NCI-H2107 (cell line): Measurements from ENCODE around the gene TM4SF4.

Experiments used
- DNase-seq: peaks from one replicate; lab custom pipeline; 2025; lab: John Stamatoyannopoulos, UW

TM4SF4 gene

DNA sequence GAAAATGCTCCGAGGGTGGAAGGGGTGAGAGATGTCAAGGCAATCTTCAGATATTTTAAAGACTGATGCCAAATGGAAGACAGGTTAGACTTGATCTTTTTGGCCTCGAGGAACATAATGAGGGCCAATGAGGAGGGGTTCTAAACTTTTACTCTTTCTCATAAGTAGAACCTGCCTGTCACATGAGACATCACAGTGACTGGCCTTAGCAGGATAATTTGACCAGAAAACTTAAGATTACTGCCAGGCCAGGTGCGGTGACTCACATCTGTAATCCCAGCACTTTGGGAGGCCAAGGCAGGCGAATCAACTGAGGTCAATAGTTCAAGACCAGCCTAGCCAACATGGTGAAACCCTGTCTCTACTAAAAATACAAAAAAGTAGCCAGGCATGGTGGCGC, 12.2 kb downstream of the TM4SF4 start:
- DNase-seq: no peak

DNA sequence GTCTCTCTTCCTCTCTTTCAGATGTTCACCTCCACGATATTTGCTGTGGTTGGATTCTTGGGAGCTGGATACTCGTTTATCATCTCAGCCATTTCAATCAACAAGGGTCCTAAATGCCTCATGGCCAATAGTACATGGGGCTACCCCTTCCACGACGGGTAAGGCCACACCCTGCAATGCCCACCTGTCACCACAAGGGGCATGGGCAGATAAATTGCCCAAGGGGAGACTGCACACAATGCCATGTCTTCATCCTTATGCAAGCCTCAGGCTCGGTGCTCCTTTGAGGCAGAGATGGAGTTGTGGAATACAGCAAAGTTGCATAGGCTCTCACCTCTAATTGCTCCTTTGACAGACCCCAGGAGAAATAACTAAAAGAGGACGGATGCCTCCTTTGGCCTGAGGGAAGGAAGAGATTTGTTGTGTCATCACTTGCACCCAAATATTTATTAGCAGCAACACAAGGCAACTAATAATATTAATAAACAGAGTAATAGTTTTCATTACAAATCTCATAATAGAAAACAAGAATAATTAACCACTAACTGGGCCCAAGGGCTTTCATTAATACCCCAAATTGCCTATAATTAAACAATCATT, 13.2 kb downstream of the TM4SF4 start:
- DNase-seq: no peak

DNA sequence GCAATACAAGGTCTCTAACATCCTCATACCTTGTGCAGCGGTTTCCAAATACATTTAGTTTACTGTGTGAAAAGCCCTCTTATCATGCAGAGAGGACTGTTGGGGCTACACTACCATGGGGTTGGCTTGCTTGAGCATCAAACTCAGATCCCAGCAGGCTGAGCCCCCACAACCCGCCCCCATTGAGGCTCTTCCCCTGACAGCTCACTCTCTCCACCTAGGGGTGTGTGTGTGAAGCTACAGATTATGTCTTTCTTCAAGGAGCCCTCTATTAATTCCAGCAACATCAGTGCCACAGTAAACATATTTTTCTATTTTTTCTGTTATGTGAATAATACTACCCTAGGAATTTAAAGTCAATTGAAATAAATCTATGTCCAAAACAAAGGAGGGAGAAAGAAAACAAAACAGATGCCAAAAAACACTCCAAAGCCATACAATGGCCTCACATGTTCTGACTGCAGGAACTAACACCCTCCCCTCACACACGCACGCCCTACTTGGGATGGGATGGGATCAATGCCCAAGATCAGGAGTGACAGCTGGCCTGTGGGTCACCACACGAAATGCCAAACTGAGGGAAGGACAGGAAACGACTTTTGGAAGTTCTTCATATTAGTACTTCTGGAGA, 14.7 kb downstream of the TM4SF4 start:
- DNase-seq: no peak

DNA sequence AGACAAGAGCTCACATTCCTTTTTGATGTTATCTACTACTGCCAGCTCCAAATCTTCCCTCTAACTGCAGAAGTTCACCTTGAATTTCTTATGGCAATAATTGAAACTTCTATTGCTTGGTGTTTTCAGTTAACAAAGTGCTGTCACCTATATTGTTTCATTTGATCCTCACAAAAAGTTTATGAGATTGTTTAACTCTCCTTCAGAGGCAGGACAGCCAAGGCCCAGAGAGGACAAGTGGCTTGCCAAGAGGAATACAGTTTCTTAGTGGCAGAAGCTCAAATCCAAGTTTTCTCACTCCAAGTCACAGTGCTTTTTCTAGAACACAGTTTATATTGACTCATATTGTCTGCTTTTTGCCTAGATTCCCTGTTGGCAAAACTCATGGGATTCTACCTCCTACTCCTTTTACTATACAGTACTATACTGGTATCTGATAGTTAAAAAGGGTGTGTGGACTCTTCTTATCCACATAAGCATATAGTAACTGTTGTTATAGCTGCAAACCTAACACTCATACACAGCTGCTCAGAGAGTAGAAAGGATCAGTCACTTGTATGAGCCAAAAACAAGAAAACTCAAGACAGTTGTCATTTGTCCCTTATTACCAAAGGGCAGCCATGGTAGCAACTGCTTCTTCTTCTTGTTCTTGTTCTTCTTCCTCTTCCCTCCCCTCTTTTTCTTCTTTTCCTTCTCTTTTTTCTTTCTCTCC, 15.9 kb downstream of the TM4SF4 start:
- no peak for DNase-seq

DNA sequence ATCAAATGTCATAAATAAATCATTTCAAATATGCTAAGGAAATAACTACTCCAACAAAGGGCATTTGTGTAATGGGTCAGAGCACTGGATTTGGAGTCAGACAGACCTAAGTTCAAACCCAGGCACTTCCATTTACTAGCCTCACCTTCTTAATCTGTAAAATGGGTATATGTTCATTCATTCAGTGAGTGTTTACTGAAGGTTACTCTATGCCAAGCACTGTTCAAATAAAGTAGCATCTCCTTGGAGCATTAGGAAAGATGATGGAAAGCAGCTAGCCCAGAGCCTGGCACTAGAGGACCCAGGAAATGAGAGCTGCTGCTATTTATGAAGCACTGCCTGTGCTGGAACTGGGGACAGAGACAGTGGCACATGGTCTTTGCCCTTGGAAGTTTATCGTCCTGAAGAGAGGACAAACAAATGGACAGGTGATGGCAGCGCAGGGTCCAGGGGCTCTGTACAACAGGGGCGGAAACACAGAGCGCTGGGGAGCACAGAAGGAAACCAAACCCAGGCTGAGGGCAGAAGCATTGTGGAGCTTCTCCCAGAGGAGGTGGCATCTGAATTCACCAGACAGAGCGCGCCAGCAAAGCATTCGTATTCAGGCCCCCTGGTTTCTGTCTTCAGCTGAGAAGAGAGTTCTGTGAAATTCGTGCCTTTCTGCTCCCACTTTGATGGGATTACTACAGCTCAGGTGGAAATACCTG, 19.0 kb downstream of the TM4SF4 start:
- no peak for DNase-seq

DNA sequence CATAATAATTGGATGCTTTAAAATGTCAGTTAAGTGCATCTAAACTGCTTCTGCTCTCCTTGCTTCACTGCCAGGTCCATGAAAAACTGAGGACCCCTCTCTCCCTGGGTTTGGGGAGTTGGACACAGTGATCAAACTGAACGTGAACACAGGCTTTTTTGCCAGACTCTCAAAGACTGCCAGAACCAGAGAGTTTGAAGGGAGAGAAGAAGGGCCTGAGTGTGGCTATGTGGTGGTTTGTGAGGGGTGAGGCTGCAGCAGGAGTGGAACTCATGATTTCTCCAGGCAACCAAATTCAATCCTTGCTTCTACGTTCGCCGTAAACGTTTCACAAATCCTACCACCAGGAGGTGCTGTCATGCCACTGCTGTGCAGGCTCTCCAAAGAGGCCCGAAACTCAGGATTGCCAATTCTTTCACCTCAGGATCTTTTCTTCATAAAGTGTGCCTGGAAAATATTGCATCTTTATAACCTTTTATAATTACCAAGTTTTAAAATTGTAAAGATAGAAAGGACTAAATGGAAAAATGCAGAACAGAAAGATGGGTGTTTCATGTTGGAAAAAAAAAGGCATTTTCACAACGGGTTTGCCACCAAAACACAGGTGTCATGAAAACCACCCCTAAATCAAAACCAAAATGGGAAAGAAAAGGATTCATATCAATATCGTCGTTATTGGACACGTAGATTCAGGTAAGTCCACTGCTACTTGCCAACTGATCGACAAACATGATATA, 19.7 kb downstream of the TM4SF4 start:
- peak; percentile 24 for DNase-seq

DNA sequence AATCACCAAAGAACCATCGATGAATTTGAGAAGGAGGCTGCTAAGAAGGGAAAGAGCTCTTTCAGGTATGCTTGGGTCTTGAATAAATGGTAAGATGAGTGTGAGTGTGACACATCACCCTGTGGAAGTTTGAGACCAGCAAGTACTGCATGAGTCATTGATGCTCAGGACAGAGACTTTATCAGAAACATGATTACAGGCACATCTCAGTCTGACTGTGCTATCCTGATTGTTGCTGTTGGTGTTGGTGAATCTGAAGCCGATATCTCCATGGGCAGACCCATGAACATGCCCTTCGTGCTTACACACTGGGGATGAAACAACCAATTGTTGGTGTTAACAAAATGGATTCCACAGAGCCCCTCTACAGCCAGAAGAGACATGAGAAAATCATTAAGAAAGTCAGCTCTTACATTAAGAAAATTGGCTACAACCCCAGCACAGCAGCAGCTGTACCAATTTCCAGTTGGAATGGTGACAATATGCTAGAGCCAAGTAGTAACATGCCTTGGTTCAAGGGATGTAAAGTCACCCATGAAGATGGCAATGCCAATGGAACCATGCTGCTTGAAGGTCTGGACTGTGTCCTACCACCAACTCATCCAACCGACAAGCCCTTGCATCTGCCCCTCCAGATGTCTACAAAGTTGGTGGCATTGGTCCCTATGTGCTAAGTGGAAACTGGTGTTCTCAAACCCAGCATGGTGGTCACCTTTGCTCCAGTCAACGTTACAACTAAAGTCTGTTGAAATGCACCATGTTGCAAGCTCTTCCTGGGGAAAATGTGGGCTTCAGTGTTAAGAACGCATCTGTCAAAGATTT, 20.5 kb downstream of the TM4SF4 start:
- DNase-seq: no peak

DNA sequence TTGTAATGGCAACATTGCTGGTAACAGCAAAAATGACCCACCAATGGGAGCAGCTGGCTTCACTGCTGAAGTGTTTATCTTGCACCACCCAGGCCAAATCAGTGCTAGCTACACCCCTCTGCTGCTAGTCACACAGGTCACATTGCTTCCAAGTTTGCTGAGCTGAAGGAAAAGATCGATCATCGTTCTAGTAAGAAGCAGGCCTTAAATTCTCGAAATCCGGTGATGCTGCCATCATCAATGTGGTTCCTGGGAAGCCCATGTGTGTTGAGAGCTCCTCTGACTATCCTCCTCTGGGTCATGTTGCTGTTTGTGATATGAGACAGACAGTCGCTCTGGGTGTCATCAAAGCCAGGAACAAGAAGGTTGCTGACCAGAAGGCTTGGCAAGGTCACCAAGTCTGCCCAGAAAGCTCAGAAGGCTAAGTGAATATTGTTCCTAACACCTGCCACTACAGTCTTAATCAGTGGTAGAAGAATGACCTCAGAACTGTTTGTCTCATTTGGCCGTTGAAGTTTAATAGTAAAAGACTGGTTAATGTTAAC, 21.2 kb downstream of the TM4SF4 start:
- no peak for DNase-seq

DNA sequence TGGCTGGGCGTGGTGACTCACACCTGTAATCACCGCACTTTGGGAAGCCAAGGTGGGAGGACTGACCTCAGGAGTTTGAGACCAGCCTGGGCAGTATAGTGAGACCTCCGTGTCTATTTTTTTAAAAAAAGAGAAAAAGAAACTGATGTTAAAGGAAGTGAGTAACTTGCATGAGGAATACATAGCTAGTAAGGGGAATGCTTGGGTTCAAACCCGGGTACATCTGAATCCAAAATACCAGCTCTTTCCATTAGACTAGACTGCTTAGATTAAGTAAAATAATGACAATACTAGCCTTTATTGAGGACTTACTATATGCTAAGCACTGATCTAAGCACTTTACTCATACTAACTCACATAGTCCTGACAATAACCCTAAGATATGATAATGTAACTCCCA, 22.4 kb downstream of the TM4SF4 start:
- DNase-seq: no peak

DNA sequence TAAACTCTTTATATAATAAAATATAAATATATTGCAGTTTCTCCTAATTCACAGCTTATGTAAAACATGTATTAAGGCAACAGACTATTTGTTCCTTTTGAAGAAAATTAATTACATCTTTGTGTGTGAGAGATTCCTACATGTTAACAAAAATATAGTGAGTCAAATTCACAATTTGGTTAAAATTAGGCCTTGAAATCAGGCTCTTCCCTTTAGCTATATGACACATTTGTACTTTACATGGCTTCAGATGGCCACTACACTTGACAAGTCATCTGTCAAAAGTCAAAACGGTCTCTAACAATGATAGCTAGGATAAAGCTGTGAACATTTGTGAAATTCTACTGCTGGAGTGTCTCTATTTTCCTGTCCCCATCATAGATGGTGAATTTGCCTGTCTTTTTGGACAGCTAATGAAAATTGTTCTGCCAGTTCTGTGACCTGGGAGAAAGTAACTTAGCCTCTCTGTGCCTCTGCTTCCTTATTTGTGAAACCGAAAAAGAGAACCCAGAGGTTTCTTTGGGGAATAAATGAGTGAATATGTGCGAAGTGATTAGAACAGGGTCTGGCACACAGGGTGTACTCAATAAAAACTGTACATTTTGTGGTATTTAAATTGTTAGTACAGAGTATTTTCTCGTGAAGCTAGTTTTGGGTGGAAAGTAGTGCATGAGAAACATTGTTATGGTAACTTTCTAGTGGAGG, 23.6 kb downstream of the TM4SF4 start:
- no peak for DNase-seq

DNA sequence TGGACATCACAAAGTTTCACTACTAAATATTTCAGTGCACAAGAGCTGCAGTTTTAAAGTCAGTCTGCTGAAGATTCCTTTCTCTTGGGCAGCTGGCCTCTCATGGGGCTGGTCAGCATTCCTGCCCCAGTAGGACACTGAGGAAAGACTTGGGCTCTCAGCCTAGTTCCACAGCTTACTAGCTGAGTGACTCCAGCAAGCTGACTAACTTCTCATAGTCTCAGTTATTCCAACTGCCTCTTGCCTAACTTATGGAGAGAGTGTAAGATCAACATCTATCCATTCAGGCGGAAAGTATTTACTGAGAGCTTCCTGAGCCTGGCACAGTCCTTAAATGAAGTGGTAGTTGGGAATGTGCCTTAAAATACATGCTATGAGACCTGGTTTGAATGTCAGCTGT, 27.0 kb downstream of the TM4SF4 start:
- DNase-seq: no peak

DNA sequence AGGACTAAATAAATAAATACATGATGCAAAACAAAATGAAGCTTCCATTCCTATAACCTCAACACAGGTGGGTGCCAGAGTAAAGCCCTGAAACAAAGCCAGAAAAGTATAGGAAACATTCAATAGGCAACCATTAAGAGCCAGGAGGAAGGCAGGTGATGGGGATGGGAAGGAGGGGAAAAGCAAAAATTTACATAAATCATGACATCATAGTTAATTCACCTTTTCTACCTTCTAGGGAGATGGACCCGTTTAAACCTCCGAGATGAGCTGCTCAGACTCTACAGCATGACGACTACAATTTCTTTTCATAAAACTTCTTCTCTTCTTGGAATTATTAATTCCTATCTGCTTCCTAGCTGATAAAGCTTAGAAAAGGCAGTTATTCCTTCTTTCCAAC, 27.9 kb downstream of the TM4SF4 start:
- no peak for DNase-seq

DNA sequence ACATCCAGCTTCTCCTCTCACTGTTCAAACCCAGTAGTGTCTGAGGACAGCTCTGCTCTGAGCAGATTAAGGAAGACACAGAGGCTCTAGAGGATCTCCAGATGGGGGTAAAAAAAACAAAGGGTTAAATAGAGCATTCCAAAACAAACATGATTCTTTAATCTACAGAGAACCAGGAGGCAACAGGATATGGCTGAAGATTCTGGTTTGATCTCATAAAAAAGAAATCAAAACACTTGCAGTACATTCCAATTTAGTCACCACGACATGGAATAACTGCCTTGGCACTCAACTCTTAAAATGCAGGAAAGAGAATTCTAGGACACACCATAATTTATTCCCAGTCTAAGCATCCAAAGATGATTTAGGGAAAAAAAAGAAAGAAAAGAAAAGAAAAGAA, 32.0 kb downstream of the TM4SF4 start:
- no peak for DNase-seq

DNA sequence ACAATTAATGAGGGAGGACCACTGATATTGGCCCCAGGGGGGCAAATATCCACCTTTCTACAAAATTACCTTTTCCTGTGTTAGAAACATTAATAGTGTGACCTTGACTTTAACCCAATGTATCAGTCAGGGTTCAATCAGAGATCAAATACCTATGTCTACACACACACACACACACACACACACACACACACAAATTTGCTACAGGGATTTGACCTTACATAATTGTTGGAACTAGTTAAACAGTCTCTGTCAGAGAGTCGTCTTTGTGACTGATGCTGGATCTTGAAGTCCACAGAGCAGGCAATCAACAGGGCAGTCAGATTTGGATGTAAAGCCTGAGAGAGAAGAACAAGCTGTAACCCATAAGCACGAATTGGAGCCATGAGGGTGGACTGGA, 32.5 kb downstream of the TM4SF4 start:
- DNase-seq: no peak

DNA sequence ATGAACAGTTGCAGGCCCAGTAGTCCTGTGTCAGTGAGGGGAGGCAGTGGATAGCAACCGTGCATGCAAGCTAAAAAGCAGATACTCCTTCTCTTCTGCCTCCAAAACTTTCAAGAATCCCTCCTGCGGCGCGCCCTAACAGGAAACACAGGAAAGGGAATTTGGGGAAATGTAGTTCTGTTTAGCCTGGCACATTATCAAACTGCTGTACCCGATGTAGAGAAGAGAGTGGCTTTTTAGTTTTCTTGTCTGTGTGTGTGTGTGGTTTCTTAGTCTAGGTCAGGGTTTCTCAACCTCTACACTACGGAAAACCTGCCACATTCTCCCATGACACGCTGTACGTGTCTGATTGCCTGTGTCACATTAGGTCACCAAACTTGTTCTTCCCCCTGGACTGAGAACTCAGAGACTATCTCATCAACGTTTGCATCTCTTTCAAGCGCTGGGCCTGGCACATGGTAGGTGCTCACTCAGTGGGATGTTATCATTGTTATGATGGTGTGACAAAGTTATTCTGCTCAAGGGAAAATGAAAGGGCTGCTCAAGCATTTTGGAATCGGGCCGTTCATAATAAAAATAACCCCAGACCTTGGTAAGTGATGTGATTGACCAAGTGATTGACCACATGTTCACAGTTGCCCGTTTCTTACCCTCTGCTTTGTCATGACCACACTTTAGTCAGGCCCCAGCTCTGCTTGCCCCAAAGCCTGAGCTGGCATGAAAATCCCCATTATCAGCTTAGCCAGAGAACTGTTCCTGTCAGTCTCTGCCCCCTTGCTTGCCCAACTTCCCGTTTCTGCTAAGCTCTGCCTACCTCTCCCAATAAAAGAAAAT, 33.2 kb downstream of the TM4SF4 start:
- no peak for DNase-seq

DNA sequence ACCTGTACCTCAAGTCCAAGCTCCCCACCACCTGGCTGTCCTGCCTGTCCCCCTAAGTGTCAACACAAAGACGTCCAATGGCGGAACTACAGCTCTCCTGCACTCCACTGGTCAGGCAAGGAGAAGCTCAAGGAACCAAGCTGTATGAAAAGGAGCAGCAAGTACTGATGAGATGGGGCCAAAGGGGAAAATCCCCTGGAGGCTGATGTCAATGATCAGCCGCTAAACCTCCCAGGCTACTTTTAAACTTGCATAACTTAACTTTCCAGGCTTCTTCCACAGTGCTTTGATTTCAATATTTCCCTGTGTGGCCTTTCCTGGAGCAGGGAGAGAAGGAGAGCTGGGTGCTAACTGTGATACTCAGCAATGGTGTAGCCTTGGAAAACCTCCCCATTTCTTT, 35.0 kb downstream of the TM4SF4 start:
- no peak for DNase-seq

DNA sequence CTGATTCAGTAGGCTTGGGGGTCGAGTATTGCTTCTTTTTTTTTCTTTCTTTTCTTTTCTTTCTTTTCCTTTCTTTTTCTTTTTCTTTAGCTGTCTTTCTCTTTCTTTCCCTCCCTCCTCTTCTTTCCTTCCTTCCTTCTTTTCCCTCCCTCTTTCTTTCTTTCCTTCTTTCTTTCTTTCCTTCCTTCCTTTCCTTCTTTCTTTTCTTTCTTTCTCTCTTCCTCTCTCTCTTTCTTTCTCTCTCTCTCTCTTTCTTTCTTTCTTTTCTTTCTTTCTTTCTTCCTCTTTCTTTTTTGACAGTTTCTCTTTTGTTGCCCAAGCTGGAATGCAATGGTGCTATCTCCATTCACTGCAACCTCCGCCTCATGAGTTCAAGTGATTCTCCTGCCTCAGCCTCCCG, 36.0 kb downstream of the TM4SF4 start:
- DNase-seq: no peak

DNA sequence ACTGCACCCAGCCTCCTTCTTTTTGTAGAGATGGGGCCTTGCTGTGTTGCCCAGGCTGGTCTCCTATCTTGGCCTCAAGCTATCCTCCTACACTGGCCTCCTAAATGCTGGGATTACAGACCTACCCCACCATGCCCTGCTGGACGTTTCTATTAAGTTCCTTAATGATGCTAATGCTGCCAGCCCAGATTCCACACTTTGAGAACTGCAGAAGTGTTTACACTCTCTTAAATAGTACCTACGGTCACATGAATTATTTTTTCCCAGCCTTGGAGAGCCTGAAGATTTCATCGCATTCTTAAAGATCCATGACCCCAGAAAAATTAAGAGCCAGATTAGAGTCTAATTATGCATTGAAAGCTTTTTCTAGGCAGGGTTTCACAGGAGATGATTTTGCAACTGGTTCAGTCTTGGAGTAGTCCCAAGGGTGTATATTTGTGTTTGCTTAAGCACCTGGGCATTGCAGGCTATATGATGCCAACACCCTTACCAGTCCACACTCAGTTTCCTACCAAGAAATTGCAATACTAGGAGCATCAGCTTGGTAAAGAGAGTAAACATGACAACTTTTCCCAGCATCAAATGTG, 36.6 kb downstream of the TM4SF4 start:
- DNase-seq: no peak
